CD14-positive monocyte (primary cell): ENCODE results near the gene IL6R. TPM values are rescaled to one million over a fixed set of nuclear protein-coding genes. Genes with fewer than 3 reads are reported as not detected.

ENCODE experiments used
- DNase-seq, 3 donors: peaks; one replicate each; pipeline ENCODE4 v3.0.0-alpha.2; 2011 to 2022
- H2AFZ ChIP-seq: 2 replicates; pipeline ENCODE4 v1.6.0; 2012; ENCODE audit warnings: mild to moderate bottlenecking, low read depth, low read length, inconsistent platforms; ENCODE audit not compliant: insufficient read depth, poor library complexity, severe bottlenecking
- H3K27ac ChIP-seq, 2 donors: 1 replicate in 1 of 2; 2 replicates in 1 of 2; pipeline ENCODE4 v1.5.1; 2012 to 2013; ENCODE audit warnings: low read length in 2 of 2, control low read depth in 1 of 2, inconsistent platforms in 1 of 2, low read depth in 1 of 2, mild to moderate bottlenecking in 1 of 2
- H3K27me3 ChIP-seq, 2 donors: one replicate each; pipeline versions ENCODE4 v1.6.0 to v1.6.1; 2011 to 2013; ENCODE audit warnings: low read length in 2 of 2; ENCODE audit not compliant: control insufficient read depth in 2 of 2, insufficient read depth in 2 of 2
- H3K36me3 ChIP-seq, 2 donors: replicated peaks in 1 of 2; 1 replicate in 1 of 2; 2 replicates in 1 of 2; pipeline versions ENCODE4 v1.5.1 to v1.6.1; 2012 to 2013; ENCODE audit warnings: low read length in 2 of 2, control low read depth in 1 of 2, inconsistent platforms in 1 of 2, mild to moderate bottlenecking in 1 of 2; ENCODE audit not compliant: insufficient read depth in 2 of 2, control insufficient read depth in 1 of 2
- H3K4me1 ChIP-seq, 2 donors: 1 replicate in 1 of 2; 2 replicates in 1 of 2; pipeline versions ENCODE4 v1.5.1 to v1.6.1; 2012 to 2013; ENCODE audit warnings: low read length in 2 of 2, control low read depth in 1 of 2, inconsistent platforms in 1 of 2, mild to moderate bottlenecking in 1 of 2, moderate library complexity in 1 of 2; ENCODE audit not compliant: insufficient read depth in 2 of 2, control insufficient read depth in 1 of 2
- H3K4me2 ChIP-seq: replicated peaks from 2 replicates; pipeline ENCODE3; 2012; ENCODE audit warnings: low read length, moderate library complexity, mild to moderate bottlenecking; ENCODE audit not compliant: poor library complexity, severe bottlenecking; ENCODE audit errors: extremely low read depth
- H3K4me3 ChIP-seq, 3 experiments: fragments of 200-600 bp in 1 of 3; sonication (generic) in 1 of 3; replicated peaks in 1 of 3; 1 replicate in 2 of 3; 2 replicates in 1 of 3; pipeline ENCODE4 v1.5.1; 2011 to 2013; ENCODE audit warnings: low read length in 3 of 3, mild to moderate bottlenecking in 3 of 3, control low read depth in 2 of 3, low read depth in 2 of 3, inconsistent platforms in 1 of 3, moderate library complexity in 1 of 3
- H3K79me2 ChIP-seq: 2 replicates; pipeline ENCODE4 v1.6.0; 2012; ENCODE audit warnings: mild to moderate bottlenecking, control low read depth, inconsistent platforms, low read length, moderate library complexity; ENCODE audit not compliant: insufficient read depth
- H3K9ac ChIP-seq: 2 replicates; pipeline ENCODE4 v1.6.0; 2017; ENCODE audit warnings: low read length, mild to moderate bottlenecking; ENCODE audit not compliant: insufficient read depth, poor library complexity, severe bottlenecking
- H3K9me3 ChIP-seq, 2 donors: replicated peaks in 1 of 2; 1 replicate in 1 of 2; 2 replicates in 1 of 2; pipeline versions ENCODE4 v1.5.1 to v1.6.1; 2012 to 2013; ENCODE audit warnings: low read length in 2 of 2, control low read depth in 1 of 2; ENCODE audit not compliant: control insufficient read depth in 1 of 2, insufficient read depth in 1 of 2
- H4K20me1 ChIP-seq: 2 replicates; pipeline ENCODE4 v1.6.0; 2012; ENCODE audit warnings: mild to moderate bottlenecking, low read length, control low read depth, moderate library complexity; ENCODE audit not compliant: insufficient read depth
- H3K27ac Mint-ChIP-seq, 7 donors: one replicate each; pipeline ENCODE4 v1.8.0; 2020; ENCODE audit warnings: mild to moderate bottlenecking in 7 of 7, mixed read lengths in 7 of 7, moderate library complexity in 6 of 7, inconsistent platforms in 2 of 7
- H3K27me3 Mint-ChIP-seq, 3 donors: one replicate each; pipeline ENCODE4 v1.8.0; 2021 to 2022; ENCODE audit warnings: low read depth in 3 of 3, mild to moderate bottlenecking in 3 of 3, mixed read lengths in 3 of 3, moderate library complexity in 3 of 3, inconsistent platforms in 1 of 3
- H3K36me3 Mint-ChIP-seq, 2 donors: one replicate each; pipeline ENCODE4 v1.8.0; 2020; ENCODE audit warnings: mixed read lengths in 2 of 2, inconsistent platforms in 1 of 2, mild to moderate bottlenecking in 1 of 2
- H3K4me1 Mint-ChIP-seq: one replicate; pipeline ENCODE4 v1.8.0; 2020; ENCODE audit warnings: mild to moderate bottlenecking, mixed read lengths
- H3K4me3 Mint-ChIP-seq, 2 donors: one replicate each; pipeline ENCODE4 v1.8.0; 2020; ENCODE audit warnings: mild to moderate bottlenecking in 2 of 2, mixed read lengths in 2 of 2, moderate library complexity in 1 of 2
- H3K9me3 Mint-ChIP-seq, 7 donors: one replicate each; pipeline ENCODE4 v1.8.0; 2020 to 2022; ENCODE audit warnings: mixed read lengths in 7 of 7, mild to moderate bottlenecking in 6 of 7, moderate library complexity in 6 of 7, inconsistent platforms in 2 of 7
- CTCF ChIP-seq: fragments of 200-600 bp; IDR thresholded peaks from one replicate; pipeline ENCODE4 v1.8.0; 2022; ENCODE audit warnings: antibody characterized with exemption, mild to moderate bottlenecking
- WGBS: methylation state at CpG from one replicate; pipeline ENCODE4 v1.1.5; 2013; ENCODE audit warnings: missing lambda C conversion rate; ENCODE audit not compliant: insufficient coverage; 5-methylcytosine and 5-hydroxymethylcytosine counted together
- intact Hi-C, 2 donors: fragments of 100-400 bp; cut with micrococcal nuclease; formaldehyde crosslinking; loops; one replicate each; pipeline versions ENCODE4 v1.15.0 to v1.15.1; 2023
- polyA plus RNA-seq, 3 donors: library from polyadenylated mRNA; depleted of rRNA in 1 of 3; unstranded in 2 of 3; stranded (reverse) in 1 of 3; fragments of 300-500 nt in 2 of 3; fragments of >200 nt in 1 of 3; fragmentation: Illumina TruSeq in 2 of 3; gene quantifications; 1 replicate in 2 of 3; 2 replicates in 1 of 3; pipeline ENCODE4 v1.2.3, GENCODE V29; 2012 to 2021

The IL6R gene
- polyA plus RNA-seq, 3 donors = 56.4 to 81.7 (median 62.1) TPM

- H3K9ac ChIP-seq = no peak overlapping the region
- WGBS = 83% methylated on average over 13 of the region's 15 CpGs
- peaks cover 31% of the 10 kb centered on the region for H4K20me1 ChIP-seq
- H3K27me3 Mint-ChIP-seq = no peaks in the 10 kb centered on the region
- peaks cover 41 to 49% of the 10 kb centered on the region in 2 donors for H3K4me1 ChIP-seq
- H3K9me3 Mint-ChIP-seq = no peaks in the 10 kb centered on the region
- H3K9me3 ChIP-seq = no peaks in the 10 kb centered on the region
- no peak overlapping the region for H3K4me2 ChIP-seq
- no peak overlapping the region for H3K4me3 Mint-ChIP-seq
- no peak overlapping the region for H3K27ac ChIP-seq
- DNase-seq = no peak
- no peak overlapping the region for H2AFZ ChIP-seq
- intact Hi-C loops = no loop called here
- peaks cover 42% of the 10 kb centered on the region for H3K79me2 ChIP-seq
- peak overlapping the region in 4 of 7 donors; percentile 21 to 72 (median 50) for H3K27ac Mint-ChIP-seq
- H3K4me1 Mint-ChIP-seq = peaks cover 49% of the 10 kb centered on the region
- H3K27me3 ChIP-seq = no peaks in the 10 kb centered on the region
- TF ChIP-seq CTCF = no peak
- H3K36me3 ChIP-seq = peaks cover 56 to 66% of the 10 kb centered on the region in 2 donors
- H3K4me3 ChIP-seq = no peak overlapping the region
- H3K36me3 Mint-ChIP-seq = peaks cover 70 to 79% of the 10 kb centered on the region in 2 donors
Measured at GRCh38 chr1:154460695-154461260, 55.6 kb downstream of the IL6R start.

- Histone ChIP-seq H3K4me3 (no peak overlapping the region), H3K9ac (no peak overlapping the region)
- peak overlapping the region in 1 of 2 donors; percentile 29 for H3K4me3 Mint-ChIP-seq
Measured at GRCh38 chr1:154463512-154463990, 58.4 kb downstream of the IL6R start.

More at GRCh38 chr1:154463512-154463990, 58.4 kb downstream of the IL6R start:
- no peaks in the 10 kb centered on the region for H3K27me3 ChIP-seq
- peaks cover 46% of the 10 kb centered on the region for H3K4me1 Mint-ChIP-seq
- no peaks in the 10 kb centered on the region for H3K27me3 Mint-ChIP-seq
- intact Hi-C loops = no loop called here
- H4K20me1 ChIP-seq = peaks cover 58% of the 10 kb centered on the region
- peaks cover 45% of the 10 kb centered on the region for H3K79me2 ChIP-seq
- DNase-seq = peak in 2 of 3 donors; percentile 27 to 48
- peaks cover 33 to 39% of the 10 kb centered on the region in 2 donors for H3K4me1 ChIP-seq
- H3K27ac ChIP-seq = peak overlapping the region; percentile 47 to 69
- no peaks in the 10 kb centered on the region for H3K9me3 ChIP-seq
- H3K27ac Mint-ChIP-seq = peak overlapping the region; percentile 2 to 93 (median 51)
- no peak overlapping the region for H2AFZ ChIP-seq
- H3K36me3 Mint-ChIP-seq = peaks cover 73 to 87% of the 10 kb centered on the region in 2 donors
- TF ChIP-seq CTCF = no peak
- 0% methylated on average over 3 of the region's 4 CpGs for WGBS
- no peaks in the 10 kb centered on the region for H3K9me3 Mint-ChIP-seq
- H3K4me2 ChIP-seq = no peak overlapping the region
- H3K36me3 ChIP-seq = peaks cover 56 to 83% of the 10 kb centered on the region in 2 donors
